ENCODE data around the gene CERK.

DNA sequence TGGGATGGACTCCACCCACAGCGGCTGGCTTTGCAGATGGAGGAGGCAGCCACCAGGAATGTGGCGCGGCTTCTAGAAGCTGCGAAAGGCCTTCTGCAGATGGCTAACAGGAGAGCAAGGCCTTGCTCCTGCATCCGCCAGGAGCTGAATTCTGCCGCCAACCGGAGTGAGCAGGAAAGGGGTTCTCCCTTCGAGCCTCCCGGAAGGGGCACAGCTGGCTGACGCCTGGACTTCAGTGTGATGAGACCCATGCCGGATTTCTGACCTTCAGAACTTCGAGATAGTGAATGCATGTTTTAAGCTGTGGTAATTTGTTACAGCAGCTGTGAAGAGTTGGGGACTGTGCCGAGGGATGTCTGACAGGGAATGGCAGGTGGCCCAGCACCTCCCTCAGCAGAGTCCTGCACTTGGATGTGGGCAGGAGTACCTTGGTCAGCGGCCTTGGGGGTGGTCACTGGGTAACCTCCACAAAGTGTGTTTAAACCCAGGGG, 32.1 kb upstream of the CERK start:
- TF ChIP-seq POLR2AphosphoS5 (IDR thresholded peaks at IDR 0.05; ENCODE audit: low read depth, low read length) (no peak), TAF1 (IDR thresholded peaks at IDR 0.05; ENCODE audit: borderline replicate concordance, insufficient read depth, low read length) (no peak)
- TF ChIP-seq, protein P1, sequence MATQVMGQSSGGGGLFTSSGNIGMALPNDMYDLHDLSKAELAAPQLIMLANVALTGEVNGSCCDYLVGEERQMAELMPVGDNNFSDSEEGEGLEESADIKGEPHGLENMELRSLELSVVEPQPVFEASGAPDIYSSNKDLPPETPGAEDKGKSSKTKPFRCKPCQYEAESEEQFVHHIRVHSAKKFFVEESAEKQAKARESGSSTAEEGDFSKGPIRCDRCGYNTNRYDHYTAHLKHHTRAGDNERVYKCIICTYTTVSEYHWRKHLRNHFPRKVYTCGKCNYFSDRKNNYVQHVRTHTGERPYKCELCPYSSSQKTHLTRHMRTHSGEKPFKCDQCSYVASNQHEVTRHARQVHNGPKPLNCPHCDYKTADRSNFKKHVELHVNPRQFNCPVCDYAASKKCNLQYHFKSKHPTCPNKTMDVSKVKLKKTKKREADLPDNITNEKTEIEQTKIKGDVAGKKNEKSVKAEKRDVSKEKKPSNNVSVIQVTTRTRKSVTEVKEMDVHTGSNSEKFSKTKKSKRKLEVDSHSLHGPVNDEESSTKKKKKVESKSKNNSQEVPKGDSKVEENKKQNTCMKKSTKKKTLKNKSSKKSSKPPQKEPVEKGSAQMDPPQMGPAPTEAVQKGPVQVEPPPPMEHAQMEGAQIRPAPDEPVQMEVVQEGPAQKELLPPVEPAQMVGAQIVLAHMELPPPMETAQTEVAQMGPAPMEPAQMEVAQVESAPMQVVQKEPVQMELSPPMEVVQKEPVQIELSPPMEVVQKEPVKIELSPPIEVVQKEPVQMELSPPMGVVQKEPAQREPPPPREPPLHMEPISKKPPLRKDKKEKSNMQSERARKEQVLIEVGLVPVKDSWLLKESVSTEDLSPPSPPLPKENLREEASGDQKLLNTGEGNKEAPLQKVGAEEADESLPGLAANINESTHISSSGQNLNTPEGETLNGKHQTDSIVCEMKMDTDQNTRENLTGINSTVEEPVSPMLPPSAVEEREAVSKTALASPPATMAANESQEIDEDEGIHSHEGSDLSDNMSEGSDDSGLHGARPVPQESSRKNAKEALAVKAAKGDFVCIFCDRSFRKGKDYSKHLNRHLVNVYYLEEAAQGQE (IDR thresholded peaks at IDR 0.05; ENCODE audit: insufficient read depth in 1 of 2, low read depth in 2 of 2, low read length in 2 of 2): 0 out of 4 replicates have a peak, but pooled peaks of 1 of the 2 experiments have one; percentile 20

All from PFSK-1 (cell line).